ENCODE measurements around the gene NXF3.
"Not testable (repeated sequence)": the region's sequence is repeated elsewhere in the genome, so short reads cannot be mapped to it uniquely, and the experiment has no call there.

Gene NXF3, protein sequence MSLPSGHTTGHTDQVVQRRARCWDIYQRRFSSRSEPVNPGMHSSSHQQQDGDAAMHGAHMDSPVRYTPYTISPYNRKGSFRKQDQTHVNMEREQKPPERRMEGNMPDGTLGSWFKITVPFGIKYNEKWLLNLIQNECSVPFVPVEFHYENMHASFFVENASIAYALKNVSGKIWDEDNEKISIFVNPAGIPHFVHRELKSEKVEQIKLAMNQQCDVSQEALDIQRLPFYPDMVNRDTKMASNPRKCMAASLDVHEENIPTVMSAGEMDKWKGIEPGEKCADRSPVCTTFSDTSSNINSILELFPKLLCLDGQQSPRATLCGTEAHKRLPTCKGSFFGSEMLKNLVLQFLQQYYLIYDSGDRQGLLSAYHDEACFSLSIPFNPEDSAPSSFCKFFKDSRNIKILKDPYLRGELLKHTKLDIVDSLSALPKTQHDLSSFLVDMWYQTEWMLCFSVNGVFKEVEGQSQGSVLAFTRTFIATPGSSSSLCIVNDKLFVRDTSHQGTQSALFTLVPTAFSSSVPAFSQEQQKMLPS

DNA sequence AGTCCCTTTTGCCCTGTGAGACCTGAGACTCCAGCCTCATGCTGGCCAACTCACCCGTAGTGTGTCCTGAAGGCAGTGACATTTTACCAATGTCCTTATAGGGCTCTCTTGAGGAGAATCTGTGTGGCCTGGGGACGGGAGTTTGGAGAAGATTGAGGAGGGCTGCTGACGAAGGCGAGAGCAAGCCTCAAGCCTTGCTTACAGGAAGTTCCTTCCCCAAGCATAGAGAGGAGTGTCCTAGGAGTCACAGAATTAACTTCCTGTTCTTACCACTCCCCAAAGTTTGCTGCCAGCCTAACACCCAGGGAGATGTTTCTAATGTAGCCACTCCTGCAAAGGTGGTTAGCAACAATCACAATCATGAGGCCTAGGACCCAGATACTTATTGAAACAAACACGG is at the start of gene NXF3:
NXF3 (minus strand) TSS at position 202 of the 400 bp plus-strand sequence; CDS start at position 82, 120 bp downstream.
- DNase-seq, result no peak

DNA sequence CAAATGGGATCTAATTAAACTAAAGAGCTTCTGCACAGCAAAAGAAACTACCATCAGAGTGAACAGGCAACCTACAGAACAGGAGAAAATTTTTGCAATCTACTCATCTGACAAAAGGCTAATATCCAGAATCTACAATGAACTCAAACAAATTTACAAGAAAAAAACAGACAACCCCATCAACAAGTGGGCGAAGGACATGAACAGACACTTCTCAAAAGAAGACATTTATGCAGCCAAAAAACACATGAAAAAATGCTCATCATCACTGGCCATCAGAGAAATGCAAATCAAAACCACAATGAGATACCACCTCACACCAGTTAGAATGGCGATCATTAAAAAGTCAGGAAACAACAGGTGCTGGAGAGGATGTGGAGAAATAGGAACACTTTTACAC is 43.6 kb upstream of the NXF3 start:
- DNase-seq, result not testable (repeated sequence)

DNA sequence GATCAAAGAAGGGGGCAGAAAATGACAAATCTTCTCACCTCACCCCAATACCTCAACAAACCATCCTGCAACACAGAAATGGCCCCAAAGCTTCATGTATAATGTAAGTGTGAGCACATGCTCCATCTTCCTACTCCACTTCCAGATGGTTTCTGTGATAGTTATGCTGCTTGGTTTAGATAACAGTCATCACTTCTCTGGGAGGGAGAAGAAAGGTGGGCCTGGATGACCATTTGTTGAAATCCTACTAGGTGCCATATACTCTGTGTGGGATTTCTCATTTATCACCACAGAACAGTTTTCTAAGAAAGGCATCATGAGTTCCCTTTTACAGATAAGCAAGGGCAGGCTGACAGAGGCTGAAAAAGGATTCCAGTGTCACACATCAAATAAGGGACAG is 31.3 kb upstream of the NXF3 start:
- no peak for DNase-seq

DNA sequence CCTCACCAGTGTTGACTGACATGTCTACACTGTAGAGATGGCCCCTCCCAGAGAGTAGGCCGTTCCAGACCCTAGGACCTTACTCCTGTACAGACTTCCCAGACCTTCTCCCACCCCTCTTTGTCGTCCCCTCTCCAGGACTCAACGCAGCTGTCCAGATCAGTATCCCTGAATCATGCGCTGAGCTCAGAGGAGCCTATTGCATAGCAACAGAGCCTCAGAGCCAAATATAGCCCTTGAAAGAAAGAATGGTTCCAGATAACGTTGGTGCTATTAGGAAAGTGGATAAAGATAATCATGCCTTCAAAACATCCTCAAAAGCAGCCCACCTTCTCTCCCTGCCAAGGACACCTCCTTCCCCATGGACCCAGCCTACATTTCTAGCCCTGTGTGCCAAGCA is 27.8 kb upstream of the NXF3 start:
- peak in 1 of 58 donors; percentile 0 for DNase-seq

DNA sequence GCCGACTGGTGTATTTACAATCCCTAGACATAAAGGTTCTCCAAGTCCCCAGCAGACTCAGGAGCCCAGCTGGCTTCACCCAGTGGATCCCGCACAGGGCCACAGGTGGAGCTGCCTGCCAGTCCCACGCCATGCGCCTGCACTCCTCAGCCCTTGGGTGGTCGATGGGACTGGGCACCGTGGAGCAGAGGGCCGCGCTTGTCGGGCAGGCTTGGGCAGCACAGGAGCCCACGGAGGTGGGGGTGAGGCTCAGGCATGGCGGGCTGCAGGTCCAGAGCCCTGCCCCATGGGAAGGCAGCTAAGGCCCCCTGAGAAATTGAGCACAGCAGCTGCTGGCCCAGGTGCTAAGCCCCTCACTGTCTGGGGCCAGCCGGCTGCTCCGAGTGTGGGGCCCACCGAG is 24.0 kb upstream of the NXF3 start:
- DNase-seq, result not testable (repeated sequence)

DNA sequence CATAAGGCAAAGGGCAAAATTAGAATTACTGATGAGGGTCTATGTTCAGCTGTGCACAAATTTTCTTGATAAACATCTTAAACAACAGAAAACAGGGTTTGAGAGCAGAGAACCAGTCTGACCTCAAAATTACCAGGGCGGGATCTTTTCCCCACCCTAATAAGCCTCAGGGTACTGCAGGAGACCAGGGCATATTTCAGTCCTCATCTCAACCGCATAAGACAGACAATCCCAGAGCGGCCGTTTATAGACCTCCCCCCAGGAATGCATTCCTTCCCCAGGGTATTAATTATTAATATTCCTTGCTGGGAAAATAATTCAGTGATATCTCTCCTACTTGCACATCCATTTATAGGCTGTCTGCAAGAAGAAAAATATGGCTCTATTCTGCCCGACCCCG is 16.6 kb upstream of the NXF3 start:
- DNase-seq, result not testable (repeated sequence)

DNA sequence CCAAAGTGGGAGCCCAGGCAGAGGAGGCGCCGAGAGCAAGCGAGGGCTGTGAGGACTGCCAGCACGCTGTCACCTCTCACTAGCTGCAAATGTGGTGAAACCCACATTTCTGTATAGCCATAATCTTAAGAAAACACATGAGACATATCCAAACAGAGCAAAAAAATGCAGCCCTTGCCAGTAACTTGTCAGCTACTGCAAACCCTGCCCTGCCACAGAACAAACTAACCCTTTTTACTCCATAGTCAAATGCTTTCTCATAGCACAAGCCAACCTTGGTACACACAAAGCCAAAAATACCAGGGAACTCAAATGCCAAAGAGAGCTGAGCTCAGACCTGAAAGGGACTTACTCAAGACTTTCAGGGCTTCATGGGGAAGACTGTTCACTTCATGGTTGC is 14.9 kb upstream of the NXF3 start:
- DNase-seq, result no peak

DNA sequence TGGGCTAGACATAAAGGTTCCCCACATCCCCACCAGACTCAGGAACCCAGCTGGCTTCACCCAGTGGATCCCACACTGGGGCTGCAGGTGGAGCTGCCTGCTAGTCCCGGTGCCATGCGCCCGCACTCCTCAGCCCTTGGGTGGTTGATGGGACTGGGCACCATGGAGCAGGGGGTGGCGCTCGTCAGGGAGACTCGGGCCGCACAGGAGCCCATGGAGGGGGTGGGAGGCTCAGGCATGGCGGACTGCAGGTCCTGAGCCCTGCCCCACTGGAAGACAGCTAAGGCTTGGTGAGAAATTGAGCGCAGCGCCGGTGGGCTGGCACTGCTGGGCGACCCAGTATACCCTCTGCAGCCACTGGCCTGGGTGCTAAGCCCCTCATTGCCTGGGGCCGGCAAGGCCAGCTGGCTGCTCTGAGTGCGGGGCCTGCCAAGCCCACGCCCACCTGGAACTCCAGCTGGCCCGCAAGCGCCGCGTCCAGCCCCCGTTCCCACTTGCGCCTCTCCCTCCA is 14.3 kb upstream of the NXF3 start:
- not testable (repeated sequence) for DNase-seq

DNA sequence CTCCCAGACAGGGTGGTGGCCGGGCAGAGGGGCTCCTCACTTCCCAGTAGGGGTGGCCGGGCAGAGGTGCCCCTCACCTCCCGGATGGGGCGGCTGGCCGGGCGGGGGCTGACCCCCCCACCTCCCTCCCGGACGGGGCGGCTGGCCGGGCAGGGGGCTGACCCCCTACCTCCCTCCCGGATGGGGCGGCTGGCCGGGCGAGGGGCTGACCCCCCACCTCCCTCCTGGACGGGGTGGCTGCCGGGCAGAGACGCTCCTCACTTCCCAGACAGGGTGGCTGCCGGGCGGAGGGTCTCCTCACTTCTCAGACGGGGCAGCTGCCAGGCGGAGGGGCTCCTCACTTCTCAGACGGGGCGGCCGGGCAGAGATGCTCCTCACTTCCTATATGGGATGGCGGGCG is 11.4 kb upstream of the NXF3 start:
- not testable (repeated sequence) for DNase-seq

DNA sequence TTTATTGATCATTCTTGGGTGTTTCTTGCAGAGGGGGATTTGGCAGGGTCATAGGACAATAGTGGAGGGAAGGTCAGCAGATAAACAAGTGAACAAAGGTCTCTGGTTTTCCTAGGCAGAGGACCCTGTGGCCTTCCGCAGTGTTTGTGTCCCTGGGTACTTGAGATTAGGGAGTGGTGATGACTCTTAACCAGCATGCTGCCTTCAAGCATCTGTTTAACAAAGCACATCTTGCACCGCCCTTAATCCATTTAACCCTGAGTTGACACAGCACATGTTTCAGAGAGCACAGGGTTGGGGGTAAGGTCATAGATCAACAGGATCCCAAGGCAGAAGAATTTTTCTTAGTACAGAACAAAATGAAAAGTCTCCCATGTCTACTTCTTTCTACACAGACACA is 10.9 kb upstream of the NXF3 start:
- DNase-seq, result not testable (repeated sequence)

DNA sequence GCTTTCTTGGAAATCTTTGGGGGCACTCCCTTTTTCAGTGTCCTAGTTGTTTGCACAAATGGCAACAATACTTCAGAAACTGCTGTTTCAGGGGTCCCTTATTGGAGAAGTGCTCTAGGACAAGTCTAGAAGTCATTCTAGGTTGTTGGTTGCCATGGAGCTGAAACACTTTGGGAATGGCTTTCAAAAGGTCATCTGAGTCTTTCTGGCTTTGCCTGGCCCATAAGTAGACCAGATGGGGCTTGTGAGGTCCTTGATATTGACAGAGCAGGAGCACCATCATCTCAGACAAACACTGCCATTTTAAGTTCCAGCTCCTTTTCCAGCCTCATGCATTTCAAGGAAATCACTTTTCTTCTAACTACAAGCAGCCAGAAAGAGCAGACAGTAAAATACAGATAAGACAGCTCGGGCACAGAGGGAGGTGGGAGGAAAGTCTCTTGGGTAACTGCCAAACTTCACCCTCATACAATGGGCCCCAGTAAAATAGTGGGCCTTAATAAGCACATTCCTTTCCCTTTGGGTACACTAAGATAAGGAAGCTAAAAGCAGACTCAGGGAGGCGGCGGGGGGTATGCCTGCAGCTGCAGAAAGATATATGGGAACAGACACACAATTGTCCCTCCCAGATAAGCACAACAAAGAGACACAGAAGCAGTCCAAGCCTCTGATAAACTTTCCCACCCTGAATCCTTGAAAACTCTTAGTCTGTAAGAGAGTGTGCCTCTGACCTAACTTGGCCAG is 8.5 kb upstream of the NXF3 start:
- DNase-seq, result peak in 1 of 58 donors; percentile 1

DNA sequence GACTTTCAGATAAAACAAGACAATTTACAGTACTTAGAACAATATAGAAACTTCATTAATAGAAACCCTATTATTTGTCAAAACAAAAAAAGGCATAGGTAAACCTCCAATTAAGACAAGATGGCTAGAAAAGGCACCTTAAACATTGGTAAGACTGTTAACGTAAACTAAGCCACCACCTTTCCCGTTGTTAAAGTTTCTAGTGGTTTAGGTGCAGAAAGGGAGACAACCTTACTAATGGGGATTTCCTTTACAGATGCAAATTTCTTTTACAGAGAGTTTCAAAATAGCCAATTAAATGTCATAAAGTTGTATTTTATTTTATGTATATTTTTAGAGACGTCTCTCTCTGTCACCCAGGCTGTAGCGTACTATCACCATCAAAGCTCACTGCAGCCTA is 7.5 kb upstream of the NXF3 start:
- no peak for DNase-seq

DNA sequence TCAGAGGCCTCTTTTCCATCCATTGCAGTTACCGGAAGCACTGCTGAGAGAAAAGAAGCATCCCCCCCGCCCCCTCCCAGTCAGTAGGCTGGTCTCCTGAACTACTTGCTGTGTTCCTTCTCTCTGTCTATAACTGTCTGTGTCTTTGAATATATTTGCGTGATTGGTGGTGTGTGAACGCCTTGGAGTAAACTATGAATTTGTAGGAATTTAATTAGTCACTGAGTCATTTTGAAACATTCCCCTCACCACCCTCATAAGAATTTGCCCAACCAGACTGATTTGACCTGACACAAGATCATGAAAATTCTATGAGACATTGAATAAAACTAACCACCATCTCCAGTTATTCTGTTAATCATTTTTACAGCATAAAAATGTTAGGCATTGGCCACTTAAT is 6.7 kb upstream of the NXF3 start:
- no peak for DNase-seq

DNA sequence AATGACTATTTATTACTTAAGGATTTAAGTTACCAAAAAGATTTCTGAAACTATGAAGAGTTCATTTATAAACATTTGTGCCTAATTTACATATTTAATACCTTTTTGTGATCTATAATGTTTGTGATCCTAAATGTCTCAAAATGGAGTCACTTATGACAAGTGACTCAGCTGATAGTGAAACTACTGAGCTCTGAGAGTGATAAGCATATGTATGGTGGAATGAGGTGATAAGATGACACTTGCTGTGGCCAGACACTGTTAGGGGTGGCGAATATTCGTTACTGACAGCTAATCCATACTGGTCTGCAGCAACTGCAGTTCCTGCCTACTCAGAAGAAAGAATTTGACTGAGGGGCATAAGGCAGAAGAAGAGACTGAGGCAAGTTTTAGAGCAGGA is 5.5 kb upstream of the NXF3 start:
- DNase-seq, result no peak

DNA sequence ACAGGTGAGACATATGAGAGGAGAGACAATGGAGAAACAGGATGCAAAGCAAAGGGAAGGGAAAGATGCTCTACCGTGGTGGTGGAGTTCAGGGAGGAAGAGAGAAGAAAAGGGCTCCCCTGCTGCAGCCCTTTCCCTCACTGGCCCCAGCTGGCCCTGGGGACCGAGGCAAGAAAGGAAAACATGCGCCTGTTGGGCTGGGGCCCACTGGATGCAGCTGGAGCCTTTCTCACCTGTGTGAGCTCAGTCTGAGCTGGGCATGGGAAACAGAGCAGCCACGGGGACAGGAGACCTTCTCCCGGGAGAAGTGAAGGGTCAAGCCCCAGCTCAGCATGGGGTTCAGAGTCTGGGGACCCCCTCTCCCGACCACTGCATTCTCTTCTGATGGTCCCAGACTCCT is 11.9 kb downstream of the NXF3 start:
- no peak for DNase-seq

DNA sequence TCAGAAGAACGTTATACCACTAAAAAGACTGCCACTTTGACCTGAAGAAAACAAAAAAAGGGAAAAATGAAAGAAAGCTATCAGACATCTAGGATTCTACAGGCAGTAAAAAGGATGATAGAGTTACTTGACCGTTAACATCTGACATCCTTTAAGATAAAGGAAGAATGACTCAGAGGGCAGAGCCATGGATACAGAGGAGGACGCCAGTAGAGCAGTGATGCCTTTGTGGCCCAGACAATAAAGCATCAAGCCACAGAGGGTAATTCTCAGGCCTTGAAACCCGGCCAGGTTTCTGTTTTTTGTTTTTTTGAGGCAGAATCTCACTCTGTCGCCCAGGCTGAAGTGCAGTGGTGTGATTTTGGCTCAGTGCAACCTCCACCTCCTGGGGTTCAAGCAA is 19.5 kb downstream of the NXF3 start:
- no peak for DNase-seq

DNA sequence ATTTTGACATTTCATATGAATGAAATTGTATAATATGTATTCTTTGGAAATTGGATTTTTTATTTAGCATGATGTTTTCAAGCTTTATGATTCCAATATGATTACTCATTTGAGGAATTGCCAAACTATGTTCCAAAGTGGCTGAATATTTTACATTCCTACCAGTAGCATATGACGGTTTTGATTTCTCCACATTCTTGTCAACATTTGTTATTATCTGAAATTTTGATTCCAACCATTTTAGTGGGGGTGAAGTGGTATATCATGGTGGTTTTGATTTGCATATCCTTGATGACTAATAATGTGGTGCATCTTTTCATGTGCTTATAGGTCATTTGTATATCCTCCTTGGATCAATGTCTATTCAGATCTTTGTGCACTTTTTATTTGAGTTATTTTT is 26.3 kb downstream of the NXF3 start:
- no peak for DNase-seq

DNA sequence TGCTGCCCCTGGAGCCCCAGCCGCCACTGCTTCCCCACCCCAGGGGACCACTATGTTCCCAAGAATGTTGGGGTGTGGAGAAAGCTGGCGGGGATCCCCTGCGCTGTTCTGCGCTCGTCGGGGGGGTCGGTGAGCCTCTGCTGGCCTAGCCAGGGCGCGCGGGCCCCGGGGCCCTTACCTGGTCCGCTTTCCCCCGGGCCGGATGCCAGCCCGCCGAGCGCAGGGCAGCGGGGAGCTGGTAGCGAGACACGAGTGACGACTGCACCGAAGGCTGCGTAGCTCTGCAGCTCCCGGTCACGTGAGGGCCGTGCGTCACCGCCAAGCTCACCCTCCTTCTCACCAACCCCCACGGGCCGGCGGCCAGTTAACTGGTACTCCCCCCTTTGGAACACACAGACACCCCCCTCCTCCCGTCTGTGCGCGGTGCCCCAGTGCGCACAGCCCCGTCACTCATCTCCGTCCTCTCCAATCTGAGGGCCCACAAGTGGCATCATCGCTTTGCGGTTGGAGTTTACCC is 29.0 kb downstream of the NXF3 start, which contains the start of gene BEX1:
BEX1 (minus strand) TSS at position 254 of the 517 bp plus-strand sequence. CDS start 897 bp downstream, outside the sequence.
- DNase-seq, result peak in 57 of 58 donors; percentile 10 to 92 (median 74)

DNA sequence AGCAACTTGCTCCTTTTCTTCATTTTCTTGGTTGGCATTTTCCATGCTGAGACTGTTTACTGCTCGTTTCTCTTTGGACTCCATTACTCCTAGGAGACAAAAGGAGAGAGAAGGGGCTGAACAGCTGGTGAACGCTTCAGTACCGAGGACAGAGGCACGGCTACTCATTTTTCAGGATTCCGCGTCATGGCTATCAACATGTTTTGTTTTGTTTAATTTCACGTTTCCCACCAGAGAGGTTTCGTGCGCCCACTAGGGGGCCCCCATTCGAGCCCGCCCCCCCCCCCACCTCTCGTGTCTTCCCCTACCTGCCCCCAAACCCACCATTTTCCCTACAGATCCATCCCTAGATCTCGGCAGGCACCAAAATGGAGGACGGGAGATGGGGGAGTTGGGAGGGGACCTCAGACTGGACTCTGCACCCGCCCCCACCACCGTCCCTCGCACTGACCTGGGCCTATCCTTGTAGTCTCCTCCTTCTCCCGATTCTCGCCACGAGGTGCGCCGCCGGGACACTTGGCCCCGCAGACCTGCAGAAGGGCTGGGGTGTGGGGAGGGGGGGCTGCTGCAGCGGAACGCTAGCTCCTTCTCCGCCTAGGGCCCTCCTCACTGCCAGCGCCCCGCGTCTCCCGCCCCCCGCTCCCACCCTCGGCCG is 29.6 kb downstream of the NXF3 start:
- DNase-seq, result peak in 39 of 58 donors; percentile 0 to 42 (median 19)

DNA sequence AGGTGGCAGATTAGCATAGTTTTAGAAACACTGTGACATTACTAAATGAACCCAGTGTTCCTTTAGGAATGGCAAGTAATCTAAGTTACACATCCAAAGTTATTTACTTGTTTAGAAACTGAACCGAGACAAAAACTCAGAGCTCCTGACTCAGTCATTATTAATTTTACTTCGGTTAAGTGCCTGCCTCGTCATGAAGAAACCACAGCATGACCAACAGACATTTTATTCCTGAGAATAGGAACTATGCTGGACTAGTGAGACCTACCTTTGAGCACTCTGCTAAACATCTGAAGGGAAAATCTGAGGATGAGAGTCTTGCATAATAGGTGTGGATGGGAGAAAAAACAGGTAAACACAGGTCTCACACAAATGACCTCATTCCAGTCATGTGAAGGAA is 31.5 kb downstream of the NXF3 start:
- DNase-seq, result no peak

DNA sequence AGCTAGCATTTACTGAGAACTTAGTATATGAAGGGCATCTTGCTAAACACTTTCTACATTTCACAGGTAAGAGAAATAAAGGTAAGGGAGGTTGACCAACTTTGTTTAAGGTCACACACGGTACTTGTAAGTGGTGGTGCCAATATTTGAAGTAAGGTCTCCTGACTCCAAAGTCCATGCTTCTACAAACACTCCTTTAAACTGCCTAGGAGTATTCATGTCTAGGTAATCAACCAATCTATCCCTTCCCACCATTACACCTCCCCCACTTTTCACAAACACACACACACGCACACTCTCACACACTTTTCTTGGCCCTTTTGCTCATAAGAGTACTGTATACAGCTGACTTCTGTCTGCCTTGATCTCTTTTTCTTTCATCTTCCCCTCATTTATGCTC is 36.0 kb downstream of the NXF3 start:
- no peak for DNase-seq

Data from anterior cingulate cortex (tissue), 58 donors.